ENCODE data around the gene LARGE1. TPM values are rescaled to one million over a fixed set of nuclear protein-coding genes. Genes with fewer than 3 reads are reported as not detected.
A peak's percentile ranks its signal among the peaks of the same experiment; 100 is the strongest.

LARGE1 gene
- total and polyA plus RNA-seq, 7 donors, result 14.9 to 91.6 (median 46.1) TPM

- no peaks in the 10 kb centered on the region for H3K36me3 ChIP-seq (ENCODE audit: insufficient read depth in 1 of 2, low read depth in 1 of 2)
- no peaks in the 10 kb centered on the region for H3K27me3 ChIP-seq (ENCODE audit: insufficient read depth in 3 of 3, low read length in 2 of 3)
- intact Hi-C loops (cut with DNase I), result no loop called here
- H3K27ac ChIP-seq, result peak overlapping the region; percentile 94
- peak overlapping the region; percentile 45 for H3K4me3 ChIP-seq
- ATAC-seq, result peak in 3 of 4 donors; percentile 11 to 34 (median 15)
- no peak for TF ChIP-seq CTCF (IDR thresholded peaks at IDR 0.05)
- no peaks in the 10 kb centered on the region for H3K9me3 ChIP-seq
- peaks cover 43% of the 10 kb centered on the region for H3K4me1 ChIP-seq
- DNase-seq, result no peak
- WGBS, 3 donors, result 75 to 86% (median 77%) methylated on average over 7 of the region's 7 CpGs
Measured at GRCh38 chr22:33884829-33885228, 35.4 kb downstream of the LARGE1 start.

- Histone ChIP-seq H3K9me3 (no peaks in the 10 kb centered on the region), H3K27me3 (ENCODE audit: insufficient read depth in 3 of 3, low read length in 2 of 3) (no peaks in the 10 kb centered on the region), H3K4me3 (peak overlapping the region; percentile 45), H3K27ac (peak overlapping the region; percentile 94), H3K36me3 (ENCODE audit: insufficient read depth in 1 of 2, low read depth in 1 of 2) (no peaks in the 10 kb centered on the region), H3K4me1 (peaks cover 40% of the 10 kb centered on the region)
- no peak for TF ChIP-seq CTCF (IDR thresholded peaks at IDR 0.05)
- WGBS, 3 donors, result 22 to 46% (median 28%) methylated on average over 19 of the region's 19 CpGs
- ATAC-seq, result peak; percentile 88 to 89 (median 88)
- intact Hi-C loops (cut with DNase I), result no loop called here
- DNase-seq, result peak; percentile 42 to 68
Measured at GRCh38 chr22:33883961-33884808, 36.1 kb downstream of the LARGE1 start.

GRCh38 chr22:33883561-33883960 is 36.7 kb downstream of the LARGE1 start:
- DNase-seq (peak; percentile 34 to 64), ATAC-seq (peak; percentile 86 to 90 (median 89))
- peaks cover 40% of the 10 kb centered on the region for H3K4me1 ChIP-seq

GRCh38 chr22:33882991-33883390 is 37.3 kb downstream of the LARGE1 start:
- DNase-seq (no peak), ATAC-seq (no peak)
- H3K9me3 ChIP-seq, result no peaks in the 10 kb centered on the region
- intact Hi-C loops (cut with DNase I), result no loop called here
- peak overlapping the region; percentile 94 for H3K27ac ChIP-seq
- H3K36me3 ChIP-seq (ENCODE audit: insufficient read depth in 1 of 2, low read depth in 1 of 2), result no peaks in the 10 kb centered on the region
- no peaks in the 10 kb centered on the region for H3K27me3 ChIP-seq (ENCODE audit: insufficient read depth in 3 of 3, low read length in 2 of 3)
- peaks cover 40% of the 10 kb centered on the region for H3K4me1 ChIP-seq
- no peak overlapping the region for H3K4me3 ChIP-seq
- WGBS, 3 donors, result 94 to 98% (median 97%) methylated on average over 6 of the region's 6 CpGs
- TF ChIP-seq CTCF (IDR thresholded peaks at IDR 0.05), result no peak

More at GRCh38 chr22:33883561-33883960, 36.7 kb downstream of the LARGE1 start:
- Histone ChIP-seq H3K36me3 (ENCODE audit: insufficient read depth in 1 of 2, low read depth in 1 of 2) (no peaks in the 10 kb centered on the region), H3K9me3 (no peaks in the 10 kb centered on the region), H3K27ac (peak overlapping the region; percentile 94), H3K4me3 (no peak overlapping the region), H3K27me3 (ENCODE audit: insufficient read depth in 3 of 3, low read length in 2 of 3) (no peaks in the 10 kb centered on the region)
- WGBS, 3 donors, result 42 to 79% (median 50%) methylated on average over 6 of the region's 6 CpGs
- no peak for TF ChIP-seq CTCF (IDR thresholded peaks at IDR 0.05)
- intact Hi-C loops (cut with DNase I), result no loop called here
